Right renal pelvis (tissue), 4 donors: ENCODE measurements around the gene TMEM80. TPM values are rescaled to one million over a fixed set of nuclear protein-coding genes. Genes with fewer than 3 reads are reported as not detected.
"Not testable (repeated sequence)": the region's sequence is repeated elsewhere in the genome, so short reads cannot be mapped to it uniquely, and the experiment has no call there.

Experiments used
- DNase-seq, 4 donors: peaks; one replicate each; pipeline ENCODE4 v3.0.0-alpha.2; 2013; ENCODE audit warnings: low read depth in 4 of 4, low spot score in 3 of 4, missing footprints in 1 of 4
- polyA plus RNA-seq, 4 donors: library from polyadenylated mRNA; unstranded; fragments of 120-200 nt; gene quantifications; one replicate each; pipeline ENCODE4 v1.2.1, GENCODE V29; 2013; ENCODE audit not compliant: insufficient read length in 4 of 4

The TMEM80 gene
- polyA plus RNA-seq, 4 donors, result 37.4 to 45.2 (median 42.2) TPM

DNA sequence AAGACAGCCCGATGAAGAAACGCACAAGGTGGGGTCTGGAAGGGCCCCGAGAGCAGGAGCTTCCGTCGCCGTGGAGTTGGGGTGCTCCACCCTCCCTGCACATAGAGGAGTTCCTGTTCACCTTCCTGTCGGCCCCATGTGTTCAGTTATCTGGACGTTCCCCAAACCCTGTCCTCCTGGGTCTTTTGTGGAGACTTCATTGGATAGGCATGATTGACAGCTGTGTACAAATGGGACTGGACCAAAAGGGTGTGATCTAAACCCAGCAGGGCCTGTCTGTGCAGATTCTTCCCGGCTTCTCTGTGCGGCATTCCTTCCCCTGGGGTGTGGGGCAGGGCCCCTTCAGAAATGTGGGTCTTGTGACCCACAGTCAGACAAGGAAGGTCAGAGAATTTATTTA, 42.3 kb downstream of the TMEM80 start:
- not testable (repeated sequence) for DNase-seq

DNA sequence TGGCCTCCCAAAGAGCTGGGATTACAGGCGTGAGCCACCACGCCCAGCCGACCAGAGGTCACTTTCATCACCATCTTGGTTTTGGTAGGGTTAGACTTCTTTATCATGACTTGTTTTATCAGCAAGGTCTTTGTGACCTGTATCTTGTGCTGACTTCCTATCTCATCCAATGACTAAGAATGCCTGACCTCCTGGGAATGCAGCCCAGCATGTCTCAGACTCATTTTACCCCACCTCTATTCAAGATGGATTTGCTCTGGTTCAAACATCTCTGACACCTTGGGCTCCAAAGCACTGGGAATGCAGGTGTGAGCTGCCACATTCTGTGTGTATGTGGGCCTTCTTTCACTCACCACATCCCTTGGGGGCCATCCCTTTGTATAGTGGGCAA, 46.5 kb downstream of the TMEM80 start:
- DNase-seq, result no peak

GRCh38 chr11:742571-743201, 47.1 kb downstream of the TMEM80 start:
- no peak for DNase-seq

DNA sequence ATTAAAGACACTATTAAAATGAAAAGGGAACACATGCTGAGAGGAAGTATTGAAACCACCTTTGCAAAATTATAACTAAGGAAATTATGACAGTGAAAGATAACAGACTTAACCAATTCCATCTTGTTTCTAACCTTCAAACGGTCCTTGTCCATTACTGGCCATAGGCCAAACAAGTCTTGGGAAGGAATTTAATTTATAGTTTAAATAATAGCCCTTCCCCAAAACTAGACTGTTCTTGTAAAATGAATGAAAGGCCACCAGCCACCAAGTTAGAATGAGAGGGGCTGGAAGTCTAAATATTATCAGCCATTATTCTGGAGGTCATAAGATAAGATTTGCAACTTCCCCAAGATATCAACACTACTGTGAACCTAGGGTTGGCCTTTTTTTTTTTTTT, 49.8 kb downstream of the TMEM80 start:
- DNase-seq, result no peak

- DNase-seq, result no peak
Measured at GRCh38 chr11:746289-747157, 50.9 kb downstream of the TMEM80 start.

DNA sequence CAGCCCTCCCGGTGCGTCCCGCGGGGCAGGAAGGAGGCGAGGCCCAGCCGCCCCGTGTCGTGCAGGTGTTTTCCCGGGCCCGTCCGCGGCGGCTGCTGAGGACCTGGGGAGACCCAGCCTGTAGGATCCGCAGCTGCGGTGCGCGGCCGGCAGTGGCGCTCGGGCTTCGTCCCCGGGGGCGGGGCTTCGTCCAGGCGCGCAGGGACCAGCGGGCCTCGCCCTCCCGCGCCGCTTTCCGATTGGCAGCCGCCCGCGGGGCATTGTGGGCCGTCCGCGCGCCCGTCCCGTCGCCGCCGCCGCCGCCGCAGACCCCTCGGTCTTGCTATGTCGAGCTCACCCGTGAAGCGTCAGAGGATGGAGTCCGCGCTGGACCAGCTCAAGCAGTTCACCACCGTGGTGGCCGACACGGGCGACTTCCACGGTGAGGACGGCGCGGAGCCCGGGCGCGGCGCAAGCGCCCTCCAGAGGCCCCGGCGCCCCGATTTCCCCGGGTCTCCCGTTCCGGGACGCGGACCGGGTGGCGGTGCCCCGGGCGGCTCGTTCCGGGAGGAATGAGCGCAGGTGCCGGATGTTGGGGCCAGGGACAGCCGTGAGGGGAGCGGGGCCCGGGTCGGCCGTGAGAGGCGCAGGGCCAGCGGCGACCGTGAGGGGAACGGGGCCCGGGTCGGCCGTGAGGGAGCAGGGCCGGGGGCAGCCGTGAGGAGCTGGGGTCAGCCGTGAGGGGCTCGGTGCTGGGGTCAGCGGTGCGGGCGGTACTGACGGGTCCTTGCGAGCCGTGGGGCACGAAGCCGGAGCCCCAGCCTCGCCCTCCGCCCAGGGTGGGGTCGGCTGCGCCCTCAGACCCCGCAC, 51.8 kb downstream of the TMEM80 start, which contains the start of gene TALDO1:
Gene TALDO1, plus strand, starts transcription at position 307 of the 849 bp plus-strand sequence. Its CDS starts 18 bp downstream, at position 325.
- peak in 3 of 4 donors; percentile 75 to 76 (median 75) for DNase-seq

DNA sequence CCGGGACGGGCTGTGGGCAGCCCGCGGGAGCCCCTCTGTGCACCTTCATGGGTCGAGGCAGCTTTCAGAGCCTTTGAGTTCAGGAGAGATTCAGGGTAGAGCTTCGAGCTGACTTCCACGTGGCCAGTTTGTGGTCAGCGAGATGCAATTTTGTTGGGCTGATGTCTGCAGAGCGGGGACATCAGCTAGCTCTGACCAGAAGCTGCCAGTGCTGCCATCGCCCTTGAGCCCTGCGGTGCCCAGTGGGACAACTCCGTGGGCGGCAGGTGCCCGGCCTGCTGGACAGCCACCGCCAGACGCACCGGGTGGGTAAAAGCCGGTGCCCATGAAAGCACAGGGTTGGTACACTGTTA, 52.4 kb downstream of the TMEM80 start:
- no peak for DNase-seq

- DNase-seq, result no peak
Measured at GRCh38 chr11:749731-750130, 54.1 kb downstream of the TMEM80 start.

Other genes with a start within 250 kb of the TMEM80 start
- gene PTDSS2, start 245.5 kb upstream of the TMEM80 start, polyA plus RNA-seq, result 10 to 100 TPM; 30.1 to 41.4 (median 32.5) TPM
- 100 to 1,000 TPM in 1 of 4 donors, 10 to 100 TPM in 3; 80.9 to 120 (median 86.6) TPM for gene RNH1, start 188.6 kb upstream of the TMEM80 start, polyA plus RNA-seq
- gene HRAS, start 160.2 kb upstream of the TMEM80 start, polyA plus RNA-seq, result 10 to 100 TPM; 39.5 to 57.2 (median 41.2) TPM
- gene LRRC56, start 158.3 kb upstream of the TMEM80 start, polyA plus RNA-seq, result 1 to 10 TPM; 3.3 to 5.2 (median 4.1) TPM
- 1 to 10 TPM; 2.8 to 5.9 (median 3.6) TPM for gene LMNTD2, start 135.1 kb upstream of the TMEM80 start, polyA plus RNA-seq
- 10 to 100 TPM; 42.7 to 68.7 (median 45.2) TPM for gene RASSF7, start 134.8 kb upstream of the TMEM80 start, polyA plus RNA-seq
- gene PHRF1, start 119.3 kb upstream of the TMEM80 start, polyA plus RNA-seq, result 10 to 100 TPM; 21.1 to 27.4 (median 21.9) TPM
- 10 to 100 TPM in 1 of 4 donors, 1 to 10 TPM in 3; 8.1 to 12.4 (median 8.4) TPM for gene IRF7, start 79.9 kb upstream of the TMEM80 start, polyA plus RNA-seq
- gene CDHR5, start 70.9 kb upstream of the TMEM80 start, polyA plus RNA-seq, result 10 to 100 TPM; 31.8 to 49.2 (median 42.9) TPM
- gene SCT, start 68.6 kb upstream of the TMEM80 start, polyA plus RNA-seq, result 1 to 10 TPM; 1.2 to 3.5 (median 1.9) TPM
- gene DRD4, start 58.5 kb upstream of the TMEM80 start, polyA plus RNA-seq, result 1 to 10 TPM; 1.7 to 5.7 (median 2.1) TPM
- 10 to 100 TPM; 36.3 to 55.9 (median 46.3) TPM for gene DEAF1, start 594 bp upstream of the TMEM80 start, polyA plus RNA-seq
- 100 to 1,000 TPM in 3 of 4 donors, 10 to 100 TPM in 1; 94.5 to 147 (median 112) TPM for gene EPS8L2, start 10.4 kb downstream of the TMEM80 start, polyA plus RNA-seq
- gene TALDO1, start 51.6 kb downstream of the TMEM80 start, polyA plus RNA-seq, result 100 to 1,000 TPM; 132 to 146 (median 135) TPM
- 10 to 100 TPM; 70.9 to 97.2 (median 74.7) TPM for gene GATD1, start 81.7 kb downstream of the TMEM80 start, polyA plus RNA-seq
- under 1 TPM; 0.36 to 0.96 (median 0.54) TPM for gene CEND1, start 94.3 kb downstream of the TMEM80 start, polyA plus RNA-seq
- gene SLC25A22, start 102.5 kb downstream of the TMEM80 start, polyA plus RNA-seq, result 10 to 100 TPM; 14.3 to 19.3 (median 14.7) TPM
- 10 to 100 TPM in 1 of 4 donors, 1 to 10 TPM in 3; 7.5 to 14.9 (median 8.7) TPM for gene PIDD1, start 109.4 kb downstream of the TMEM80 start, polyA plus RNA-seq
- gene RPLP2, start 114.2 kb downstream of the TMEM80 start, polyA plus RNA-seq, result 1,000 to 10,000 TPM in 2 of 4 donors, 100 to 1,000 TPM in 2; 857 to 1,329 (median 1,011) TPM
- 10 to 100 TPM; 49.8 to 83.4 (median 57.7) TPM for gene PNPLA2, start 123.1 kb downstream of the TMEM80 start, polyA plus RNA-seq
- 10 to 100 TPM; 11.5 to 20.7 (median 13.0) TPM for gene CRACR2B, start 132.1 kb downstream of the TMEM80 start, polyA plus RNA-seq
- gene CD151, start 137.1 kb downstream of the TMEM80 start, polyA plus RNA-seq, result 100 to 1,000 TPM; 194 to 242 (median 203) TPM
- gene POLR2L, start 146.7 kb downstream of the TMEM80 start, polyA plus RNA-seq, result 100 to 1,000 TPM in 3 of 4 donors, 10 to 100 TPM in 1; 94.4 to 125 (median 106) TPM
- gene TSPAN4, start 147.0 kb downstream of the TMEM80 start, polyA plus RNA-seq, result 10 to 100 TPM; 63.9 to 92.2 (median 72.2) TPM
- 100 to 1,000 TPM; 102 to 128 (median 115) TPM for gene CHID1, start 215.0 kb downstream of the TMEM80 start, polyA plus RNA-seq
- 100 to 1,000 TPM; 100 to 120 (median 109) TPM for gene AP2A2, start 230.1 kb downstream of the TMEM80 start, polyA plus RNA-seq